GM21528 (cell line): ENCODE measurements around the gene ZNF503.
"Not testable (repeated sequence)": the region's sequence is repeated elsewhere in the genome, so short reads cannot be mapped to it uniquely, and the experiment has no call there.

Experiments
- ATAC-seq: cut with Tn5 transposase; IDR thresholded peaks from one replicate; pipeline ENCODE4 v1.9.1; 2021; ENCODE audit warnings: mild to moderate bottlenecking, moderate library complexity; ENCODE audit not compliant: unreplicated experiment, low FRiP score

The ZNF503 gene

GRCh38 chr10:75395932-75396630 is 5.5 kb downstream of the ZNF503 start:
- ATAC-seq: no peak

- no peak for ATAC-seq
These were observed 6.3 kb downstream of the ZNF503 start for GRCh38 chr10:75395066-75395931.

GRCh38 chr10:75394221-75394620 is 7.3 kb downstream of the ZNF503 start:
- ATAC-seq: no peak

- no peak for ATAC-seq
These were observed 8.8 kb downstream of the ZNF503 start for GRCh38 chr10:75392744-75393143.

- no peak for ATAC-seq
These were observed 9.3 kb downstream of the ZNF503 start for GRCh38 chr10:75392271-75392670.

GRCh38 chr10:75390178-75390577 is 11.4 kb downstream of the ZNF503 start:
- ATAC-seq: no peak

GRCh38 chr10:75388082-75388481 is 13.5 kb downstream of the ZNF503 start:
- ATAC-seq: no peak

GRCh38 chr10:75386128-75386527 is 15.4 kb downstream of the ZNF503 start:
- ATAC-seq: no peak

- ATAC-seq: no peak
These were observed 21.7 kb downstream of the ZNF503 start for GRCh38 chr10:75379817-75380216.

- ATAC-seq: no peak
These were observed 22.3 kb downstream of the ZNF503 start for GRCh38 chr10:75379212-75379724.

- no peak for ATAC-seq
These were observed 23.2 kb downstream of the ZNF503 start for GRCh38 chr10:75378379-75378778.

GRCh38 chr10:75377869-75378268 is 23.7 kb downstream of the ZNF503 start:
- ATAC-seq: no peak

- ATAC-seq: peak; percentile 93
These were observed 25.7 kb downstream of the ZNF503 start for GRCh38 chr10:75375838-75376237.

GRCh38 chr10:75371010-75371409 is 30.6 kb downstream of the ZNF503 start:
- no peak for ATAC-seq

- ATAC-seq: not testable (repeated sequence)
These were observed 31.7 kb downstream of the ZNF503 start for GRCh38 chr10:75369838-75370237.

GRCh38 chr10:75367901-75368300 is 33.7 kb downstream of the ZNF503 start:
- ATAC-seq: no peak

GRCh38 chr10:75367021-75367487 is 34.5 kb downstream of the ZNF503 start:
- no peak for ATAC-seq

GRCh38 chr10:75363431-75363830 is 38.1 kb downstream of the ZNF503 start:
- ATAC-seq: no peak

- not testable (repeated sequence) for ATAC-seq
These were observed 41.7 kb downstream of the ZNF503 start for GRCh38 chr10:75359876-75360275.

- no peak for ATAC-seq
These were observed 42.6 kb downstream of the ZNF503 start for GRCh38 chr10:75358835-75359421.

- ATAC-seq: no peak
These were observed 43.4 kb downstream of the ZNF503 start for GRCh38 chr10:75358132-75358531.
